NB4 (cell line): ENCODE results near the gene ECE1.

Source experiments
- MYC ChIP-seq: IDR thresholded peaks from 2 replicates; pipeline ENCODE4 v1.6.1; 2011; ENCODE audit warnings: low read depth, low read length
- TF ChIP-seq, protein P1 (sequence below): IDR thresholded peaks from one replicate; pipeline ENCODE4 v1.5.1; 2012; ENCODE audit warnings: low read depth, low read length

DNA sequence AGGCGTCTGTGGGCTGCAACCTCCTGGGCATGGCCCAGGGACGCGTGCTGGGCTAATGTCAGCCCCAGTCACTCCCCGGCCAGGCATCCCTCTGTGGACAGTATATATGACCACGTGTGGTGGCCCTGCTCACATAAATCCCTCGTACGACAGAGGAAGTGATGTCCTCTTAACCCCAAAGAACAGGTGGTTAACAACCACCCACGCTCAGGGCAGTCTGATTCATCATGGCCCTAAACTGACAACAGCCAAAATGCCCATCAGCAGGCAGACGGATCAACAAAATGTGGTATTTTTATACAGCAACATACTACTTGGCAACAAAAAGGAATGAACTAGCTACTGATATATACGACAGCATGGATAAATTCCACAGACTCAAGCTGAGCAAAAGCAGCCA lies 51.0 kb downstream of the ECE1 start:
- TF ChIP-seq, protein P1, sequence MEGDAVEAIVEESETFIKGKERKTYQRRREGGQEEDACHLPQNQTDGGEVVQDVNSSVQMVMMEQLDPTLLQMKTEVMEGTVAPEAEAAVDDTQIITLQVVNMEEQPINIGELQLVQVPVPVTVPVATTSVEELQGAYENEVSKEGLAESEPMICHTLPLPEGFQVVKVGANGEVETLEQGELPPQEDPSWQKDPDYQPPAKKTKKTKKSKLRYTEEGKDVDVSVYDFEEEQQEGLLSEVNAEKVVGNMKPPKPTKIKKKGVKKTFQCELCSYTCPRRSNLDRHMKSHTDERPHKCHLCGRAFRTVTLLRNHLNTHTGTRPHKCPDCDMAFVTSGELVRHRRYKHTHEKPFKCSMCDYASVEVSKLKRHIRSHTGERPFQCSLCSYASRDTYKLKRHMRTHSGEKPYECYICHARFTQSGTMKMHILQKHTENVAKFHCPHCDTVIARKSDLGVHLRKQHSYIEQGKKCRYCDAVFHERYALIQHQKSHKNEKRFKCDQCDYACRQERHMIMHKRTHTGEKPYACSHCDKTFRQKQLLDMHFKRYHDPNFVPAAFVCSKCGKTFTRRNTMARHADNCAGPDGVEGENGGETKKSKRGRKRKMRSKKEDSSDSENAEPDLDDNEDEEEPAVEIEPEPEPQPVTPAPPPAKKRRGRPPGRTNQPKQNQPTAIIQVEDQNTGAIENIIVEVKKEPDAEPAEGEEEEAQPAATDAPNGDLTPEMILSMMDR, result no peak
- TF ChIP-seq MYC, result no peak
